Neuron (in vitro differentiated cells): ENCODE data around the gene PPP2R2C.

Experiments
- H2AFZ ChIP-seq: one replicate; pipeline ENCODE4 v1.6.1; 2013; ENCODE audit warnings: low read depth, mild to moderate bottlenecking, inconsistent platforms, low read length, moderate library complexity
- H3K27me3 ChIP-seq: one replicate; pipeline ENCODE4 v1.6.1; 2013; ENCODE audit warnings: low read length; ENCODE audit not compliant: insufficient read depth
- H3K36me3 ChIP-seq: one replicate; pipeline ENCODE4 v1.6.1; 2013; ENCODE audit warnings: low read length; ENCODE audit not compliant: insufficient read depth
- H3K4me1 ChIP-seq: one replicate; pipeline ENCODE4 v1.6.1; 2013; ENCODE audit warnings: low read length; ENCODE audit not compliant: insufficient read depth
- H3K4me3 ChIP-seq: 2 replicates; pipeline ENCODE4 v1.5.1; 2013; ENCODE audit warnings: mild to moderate bottlenecking, low read length, moderate library complexity
- H3K9me3 ChIP-seq: one replicate; pipeline ENCODE4 v1.6.1; 2013; ENCODE audit warnings: low read length

Gene PPP2R2C

DNA sequence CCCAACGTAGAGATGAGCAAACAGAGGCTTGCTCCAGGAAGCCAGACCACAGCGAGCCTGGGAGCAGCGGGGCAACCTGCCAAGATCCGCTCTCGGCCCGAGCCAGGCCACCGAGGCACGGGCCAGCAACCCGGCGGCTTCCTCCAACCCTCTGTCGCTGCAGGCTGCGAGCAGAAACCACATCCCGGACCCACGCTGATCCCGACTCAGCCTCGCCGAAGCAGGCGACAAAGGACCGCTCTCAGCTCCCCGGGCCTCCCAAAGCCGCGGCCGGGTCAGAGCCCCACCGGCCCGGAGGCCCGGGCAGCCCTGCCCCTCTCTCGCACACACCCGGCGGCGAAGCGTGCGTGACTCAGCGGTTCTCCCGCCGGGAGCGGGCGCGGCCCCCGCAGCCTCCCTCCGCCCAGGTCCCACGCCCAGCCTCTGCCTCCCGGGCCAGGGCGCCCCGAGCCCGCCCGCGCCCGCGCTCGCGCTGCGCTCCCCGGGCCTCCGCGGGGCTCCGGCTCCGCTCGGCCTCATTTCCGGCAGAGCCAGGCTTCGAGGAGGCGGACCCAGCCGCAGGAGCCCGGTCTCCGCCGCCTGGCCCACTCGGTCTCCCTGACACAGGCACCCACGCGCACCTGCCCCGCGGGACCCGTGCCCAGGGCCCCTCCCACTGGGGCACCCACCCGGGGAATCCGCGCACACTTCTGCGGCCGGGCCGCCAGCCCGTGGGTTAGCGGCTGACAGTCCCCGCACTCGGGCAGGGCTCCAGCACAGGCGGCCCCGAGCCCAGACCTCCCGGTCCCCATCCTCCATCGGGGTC, 1.7 kb downstream of the PPP2R2C start:
- Histone ChIP-seq H3K4me1 (peaks cover 6% of the 10 kb centered on the region), H3K36me3 (no peaks in the 10 kb centered on the region), H3K9me3 (no peaks in the 10 kb centered on the region), H2AFZ (peak overlapping the region; percentile 38), H3K27me3 (peaks cover 81% of the 10 kb centered on the region), H3K4me3 (peak overlapping the region; percentile 5)

DNA sequence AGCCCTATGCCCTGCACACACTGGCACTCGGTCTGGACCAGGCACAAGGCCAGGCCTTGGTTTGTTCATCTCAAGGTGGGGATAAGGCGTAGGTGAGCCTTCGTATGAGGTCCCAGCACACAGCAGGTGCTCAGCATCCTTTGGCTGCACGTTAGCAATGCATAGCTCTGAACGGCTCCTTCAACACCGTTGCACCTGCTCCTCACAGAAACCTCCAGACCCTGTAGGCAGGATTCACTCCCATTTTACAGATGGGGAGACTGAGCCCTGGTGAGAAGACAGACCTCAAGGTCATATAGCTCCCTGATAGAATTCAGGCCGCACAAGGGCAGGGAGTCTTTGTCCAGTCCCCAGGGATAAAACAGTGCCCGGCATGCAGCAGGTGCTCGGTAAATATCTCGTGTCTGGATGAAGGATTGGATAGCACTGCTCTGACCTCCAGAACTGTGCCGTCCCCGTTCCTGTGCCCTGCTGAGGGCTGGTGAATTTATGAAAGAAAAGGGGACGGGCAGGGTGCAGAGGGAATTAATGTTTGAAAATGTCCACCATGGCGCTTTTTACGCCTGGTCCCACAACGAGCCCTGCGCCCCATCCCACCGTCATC, 2.4 kb downstream of the PPP2R2C start:
- Histone ChIP-seq H3K4me1 (peaks cover 6% of the 10 kb centered on the region), H3K4me3 (peak overlapping the region; percentile 5), H3K9me3 (no peaks in the 10 kb centered on the region), H2AFZ (no peak overlapping the region), H3K27me3 (peaks cover 84% of the 10 kb centered on the region), H3K36me3 (no peaks in the 10 kb centered on the region)

- Histone ChIP-seq H3K4me3 (no peak overlapping the region), H3K4me1 (peaks cover 6% of the 10 kb centered on the region), H2AFZ (no peak overlapping the region), H3K9me3 (no peaks in the 10 kb centered on the region), H3K36me3 (no peaks in the 10 kb centered on the region), H3K27me3 (peaks cover 80% of the 10 kb centered on the region)
These were observed 3.3 kb downstream of the PPP2R2C start for GRCh38 chr4:6469144-6469543.

- peaks cover 77% of the 10 kb centered on the region for H3K27me3 ChIP-seq
- no peak overlapping the region for H3K4me3 ChIP-seq
- no peaks in the 10 kb centered on the region for H3K9me3 ChIP-seq
- H3K4me1 ChIP-seq: peaks cover 6% of the 10 kb centered on the region
- no peaks in the 10 kb centered on the region for H3K36me3 ChIP-seq
- no peak overlapping the region for H2AFZ ChIP-seq
These were observed 4.0 kb downstream of the PPP2R2C start for GRCh38 chr4:6468376-6468775.

DNA sequence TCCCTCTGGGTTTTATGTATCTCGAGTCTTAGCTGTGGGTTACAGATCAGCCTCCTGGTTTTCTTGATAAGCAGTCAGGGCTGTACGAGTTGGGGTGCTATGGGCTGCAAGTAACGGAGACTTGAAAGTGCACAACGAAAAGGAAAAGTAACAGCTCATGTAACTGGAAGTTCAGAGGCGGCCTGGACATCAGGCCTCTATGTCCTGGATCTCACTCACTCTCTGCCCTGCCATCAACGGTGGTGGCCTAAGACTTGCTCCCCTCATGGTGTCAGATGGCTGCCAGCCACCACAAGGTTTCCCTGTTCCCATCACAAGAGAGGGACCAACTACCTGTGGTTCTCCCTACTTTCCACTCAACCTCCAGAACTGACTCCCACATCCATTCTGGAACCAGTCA, 4.8 kb downstream of the PPP2R2C start:
- peaks cover 69% of the 10 kb centered on the region for H3K27me3 ChIP-seq
- H2AFZ ChIP-seq: no peak overlapping the region
- H3K36me3 ChIP-seq: no peaks in the 10 kb centered on the region
- H3K4me3 ChIP-seq: no peak overlapping the region
- H3K9me3 ChIP-seq: no peaks in the 10 kb centered on the region
- peaks cover 6% of the 10 kb centered on the region for H3K4me1 ChIP-seq

DNA sequence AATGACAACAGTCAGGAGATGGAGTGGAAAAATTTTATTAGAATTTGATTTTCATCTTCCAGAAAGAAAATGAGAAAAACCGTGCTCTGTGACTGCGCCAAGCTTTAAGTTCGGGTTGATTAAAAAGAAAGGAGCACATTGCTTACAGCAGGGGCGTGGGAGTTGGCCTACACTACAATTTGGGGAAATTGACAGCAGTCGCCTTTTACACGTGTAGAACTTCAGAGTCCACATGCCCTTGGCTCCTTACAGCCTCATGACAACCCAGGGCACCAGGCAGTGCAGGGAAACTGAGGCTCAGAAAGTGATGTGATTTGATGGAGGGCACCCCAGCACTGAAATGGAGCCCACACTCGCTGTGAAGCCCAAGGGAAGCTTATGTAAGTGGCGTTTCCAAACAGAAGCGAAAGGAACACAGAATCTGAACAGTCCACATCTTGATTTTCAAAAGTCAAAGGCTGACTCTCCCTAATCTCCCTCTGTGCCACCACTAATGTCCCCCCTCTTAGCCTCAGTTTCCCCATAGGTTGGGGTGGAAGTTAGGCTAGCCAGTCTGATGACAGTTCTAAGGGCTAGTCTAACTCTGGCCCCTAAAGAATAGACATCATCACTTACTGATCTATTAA, 5.5 kb downstream of the PPP2R2C start:
- H3K4me1 ChIP-seq: peaks cover 6% of the 10 kb centered on the region
- H3K36me3 ChIP-seq: no peaks in the 10 kb centered on the region
- H2AFZ ChIP-seq: no peak overlapping the region
- no peak overlapping the region for H3K4me3 ChIP-seq
- peaks cover 65% of the 10 kb centered on the region for H3K27me3 ChIP-seq
- no peaks in the 10 kb centered on the region for H3K9me3 ChIP-seq

DNA sequence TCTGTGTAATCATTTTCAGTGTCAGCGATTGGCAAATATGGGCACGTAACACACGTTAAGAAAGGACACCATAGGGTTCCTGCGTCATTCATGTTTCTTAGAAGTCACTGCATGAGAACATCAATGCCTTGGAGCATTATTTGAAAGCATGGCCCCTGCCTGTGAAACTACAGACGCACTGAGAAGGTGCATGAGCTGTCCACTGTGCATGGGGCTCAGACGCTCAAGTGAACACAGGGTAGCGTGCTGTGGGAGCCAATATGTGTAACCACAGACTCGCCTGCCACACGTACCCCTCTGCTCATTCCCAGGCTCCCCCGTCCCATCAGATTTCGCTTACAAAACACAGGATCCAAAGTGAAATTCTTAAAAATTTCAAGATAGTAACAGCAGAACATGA, 6.5 kb downstream of the PPP2R2C start:
- no peak overlapping the region for H3K4me3 ChIP-seq
- no peaks in the 10 kb centered on the region for H3K36me3 ChIP-seq
- H3K27me3 ChIP-seq: peaks cover 57% of the 10 kb centered on the region

GRCh38 chr4:6464842-6465588, 7.4 kb downstream of the PPP2R2C start:
- H3K4me1 ChIP-seq: no peaks in the 10 kb centered on the region
- no peak overlapping the region for H3K4me3 ChIP-seq
- no peaks in the 10 kb centered on the region for H3K36me3 ChIP-seq
- no peak overlapping the region for H2AFZ ChIP-seq
- no peaks in the 10 kb centered on the region for H3K9me3 ChIP-seq
- H3K27me3 ChIP-seq: peaks cover 48% of the 10 kb centered on the region

More for the DNA sequence above, 6.5 kb downstream of the PPP2R2C start:
- H3K9me3 ChIP-seq: no peaks in the 10 kb centered on the region
- no peak overlapping the region for H2AFZ ChIP-seq
- peaks cover 6% of the 10 kb centered on the region for H3K4me1 ChIP-seq

GRCh38 chr4:6463311-6464289, 8.8 kb downstream of the PPP2R2C start:
- H3K36me3 ChIP-seq: no peaks in the 10 kb centered on the region
- no peak overlapping the region for H3K4me3 ChIP-seq
- H3K27me3 ChIP-seq: peaks cover 34% of the 10 kb centered on the region
- no peak overlapping the region for H2AFZ ChIP-seq
- H3K9me3 ChIP-seq: peaks cover 2% of the 10 kb centered on the region
- no peaks in the 10 kb centered on the region for H3K4me1 ChIP-seq

GRCh38 chr4:6461301-6462165, 10.9 kb downstream of the PPP2R2C start:
- Histone ChIP-seq H3K4me3 (no peak overlapping the region), H3K4me1 (no peaks in the 10 kb centered on the region), H3K9me3 (peaks cover 2% of the 10 kb centered on the region), H2AFZ (no peak overlapping the region), H3K27me3 (peaks cover 15% of the 10 kb centered on the region), H3K36me3 (no peaks in the 10 kb centered on the region)

DNA sequence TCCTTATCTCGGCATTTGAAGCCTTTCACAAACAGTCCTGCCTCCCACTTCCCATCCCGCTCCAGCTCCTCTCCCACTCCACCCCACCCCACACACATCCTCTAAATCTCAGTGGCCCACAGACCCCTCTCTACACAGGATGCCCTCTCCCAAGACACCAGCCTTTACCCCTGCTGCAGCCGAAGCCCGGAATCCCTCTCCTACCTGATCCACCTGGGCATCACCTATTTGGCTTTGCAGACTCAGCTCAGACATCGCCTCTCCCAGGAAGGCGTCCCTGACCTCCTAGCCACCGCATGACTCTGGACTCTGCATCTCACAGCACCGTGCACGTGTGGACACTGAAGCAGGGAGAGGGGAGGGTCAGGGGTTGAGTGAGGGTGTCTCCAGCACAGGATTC, 11.5 kb downstream of the PPP2R2C start:
- Histone ChIP-seq H3K27me3 (peaks cover 9% of the 10 kb centered on the region), H3K9me3 (peaks cover 2% of the 10 kb centered on the region), H3K4me1 (no peaks in the 10 kb centered on the region), H3K4me3 (no peak overlapping the region), H2AFZ (no peak overlapping the region), H3K36me3 (no peaks in the 10 kb centered on the region)
